IMR-90 (cell line): ENCODE data around the gene CXorf65. TPM values are rescaled to one million over a fixed set of nuclear protein-coding genes. Genes with fewer than 3 reads are reported as not detected.

Source experiments
- ATAC-seq: fragments of 200-7000 bp; cut with Tn5 transposase; 2 replicates; pipeline ENCODE4 v1.9.1; 2020; ENCODE audit warnings: low read depth, mild to moderate bottlenecking, moderate library complexity
- BruUV-seq: library from RNA; stranded (reverse); fragments of 400-500 nt; replicated peaks from 2 replicates; lab custom pipeline; 2021; lab: Mats Ljungman, UMichigan
- CTCF ChIA-PET: fragments of 300-600 bp; formaldehyde crosslinking; extraction: SDS; loops from one replicate; lab custom pipeline; 2021; ENCODE audit warnings: antibody characterized with exemption; lab: Yijun Ruan, JAX
- POLR2A ChIA-PET: fragments of 300-600 bp; sonication (Branson Sonifier 250); formaldehyde crosslinking; loops from one replicate; lab custom pipeline; 2022; ENCODE audit warnings: antibody characterized with exemption; ENCODE audit not compliant: unreplicated experiment; lab: Charles Lee
- DNase-seq: peaks from one replicate; pipeline ENCODE4 v3.0.0; 2013
- H2AFZ ChIP-seq: replicated peaks from 2 replicates; pipeline ENCODE3; 2013; ENCODE audit warnings: low read length, mild to moderate bottlenecking; ENCODE audit not compliant: poor library complexity
- H2AK5ac ChIP-seq: 2 replicates; pipeline ENCODE4 v1.6.1; 2013; ENCODE audit warnings: low read depth, low read length, inconsistent platforms
- H2AK9ac ChIP-seq: replicated peaks from 2 replicates; pipeline ENCODE3; 2013; ENCODE audit warnings: mild to moderate bottlenecking, low read depth, low read length, moderate library complexity; ENCODE audit not compliant: poor library complexity
- H2BK120ac ChIP-seq: 2 replicates; pipeline ENCODE4 v1.6.1; 2013; ENCODE audit warnings: low read depth, low read length, inconsistent platforms
- H2BK15ac ChIP-seq: 3 replicates; pipeline ENCODE4 v1.6.1; 2013; ENCODE audit warnings: low read depth, low read length, inconsistent platforms
- H2BK20ac ChIP-seq: 2 replicates; pipeline ENCODE4 v1.6.1; 2013; ENCODE audit warnings: low read depth, mild to moderate bottlenecking, inconsistent platforms, low read length, moderate library complexity
- H2BK5ac ChIP-seq: 2 replicates; pipeline ENCODE4 v1.6.1; 2013; ENCODE audit warnings: mild to moderate bottlenecking, low read depth, low read length, inconsistent platforms; ENCODE audit not compliant: poor library complexity, severe bottlenecking
- H3K14ac ChIP-seq: replicated peaks from 2 replicates; pipeline ENCODE4 v1.6.1; 2013; ENCODE audit warnings: low read depth, low read length, inconsistent platforms
- H3K18ac ChIP-seq: 2 replicates; pipeline ENCODE4 v1.6.1; 2013; ENCODE audit warnings: low read depth, low read length, control low read depth
- H3K23ac ChIP-seq: 2 replicates; pipeline ENCODE4 v1.6.1; 2013; ENCODE audit warnings: low read depth, low read length, inconsistent platforms
- H3K27ac ChIP-seq: 2 replicates; pipeline ENCODE4 v1.5.1; 2013; ENCODE audit warnings: mild to moderate bottlenecking, control low read depth, low read length; ENCODE audit not compliant: insufficient read depth
- H3K27me3 ChIP-seq: 2 replicates; pipeline ENCODE4 v1.6.1; 2013; ENCODE audit warnings: low read length; ENCODE audit not compliant: control insufficient read depth, insufficient read depth
- H3K36me3 ChIP-seq: 2 replicates; pipeline ENCODE4 v1.6.1; 2013; ENCODE audit warnings: low read length, mixed read lengths; ENCODE audit not compliant: control insufficient read depth, insufficient read depth
- H3K4ac ChIP-seq: 2 replicates; pipeline ENCODE4 v1.6.1; 2013; ENCODE audit warnings: low read depth, low read length, inconsistent platforms
- H3K4me1 ChIP-seq: 2 replicates; pipeline ENCODE4 v1.6.1; 2013; ENCODE audit warnings: low read length, mixed read lengths; ENCODE audit not compliant: control insufficient read depth, insufficient read depth
- H3K4me2 ChIP-seq: 2 replicates; pipeline ENCODE4 v1.6.1; 2013; ENCODE audit warnings: low read depth, mild to moderate bottlenecking, control low read depth, low read length, moderate library complexity
- H3K4me3 ChIP-seq: 2 replicates; pipeline ENCODE4 v1.5.1; 2013; ENCODE audit warnings: low read depth, mild to moderate bottlenecking, control low read depth, low read length, moderate library complexity; ENCODE audit not compliant: insufficient read depth
- H3K56ac ChIP-seq: 2 replicates; pipeline ENCODE4 v1.6.1; 2013; ENCODE audit warnings: low read length, inconsistent platforms; ENCODE audit not compliant: insufficient read depth; ENCODE audit errors: extremely low read depth
- H3K79me1 ChIP-seq, 2 experiments: 2 replicates each; pipeline ENCODE4 v1.6.1; 2013; ENCODE audit warnings: low read length in 2 of 2, inconsistent platforms in 1 of 2, low read depth in 1 of 2
- H3K9ac ChIP-seq: 2 replicates; pipeline ENCODE4 v1.6.1; 2013; ENCODE audit warnings: low read depth, low read length, control low read depth
- H3K9me1 ChIP-seq: 2 replicates; pipeline ENCODE4 v1.6.1; 2013; ENCODE audit warnings: low read length, inconsistent platforms; ENCODE audit not compliant: insufficient read depth
- H3K9me3 ChIP-seq: 2 replicates; pipeline ENCODE4 v1.6.1; 2013; ENCODE audit warnings: low read length; ENCODE audit not compliant: control insufficient read depth, insufficient read depth
- H4K20me1 ChIP-seq: 2 replicates; pipeline ENCODE4 v1.6.1; 2013; ENCODE audit warnings: low read length, inconsistent platforms; ENCODE audit not compliant: insufficient read depth
- H4K5ac ChIP-seq: 2 replicates; pipeline ENCODE4 v1.6.1; 2013; ENCODE audit warnings: mild to moderate bottlenecking, low read depth, low read length, control low read depth
- H4K8ac ChIP-seq, 2 experiments: 2 replicates each; pipeline ENCODE4 v1.6.1; 2013; ENCODE audit warnings: low read depth in 2 of 2, low read length in 2 of 2, control low read depth in 1 of 2, inconsistent platforms in 1 of 2
- H4K91ac ChIP-seq: 2 replicates; pipeline ENCODE4 v1.6.1; 2013; ENCODE audit warnings: low read depth, low read length, inconsistent platforms; ENCODE audit not compliant: insufficient read depth
- BHLHE40 ChIP-seq: fragments of 150-350 bp; IDR thresholded peaks from 2 replicates; pipeline ENCODE4 v1.6.1; 2016; ENCODE audit warnings: mild to moderate bottlenecking, low read depth, low read length
- CHD1 ChIP-seq: IDR thresholded peaks from 2 replicates; pipeline ENCODE4 v1.6.1; 2012; ENCODE audit warnings: low read depth, low read length, improper control_type of control experiment
- CTCF ChIP-seq: conservative IDR thresholded peaks from 2 replicates; pipeline ENCODE4 v1.5.1; 2012; ENCODE audit warnings: mild to moderate bottlenecking, low read depth, low read length, improper control_type of control experiment
- MAFK ChIP-seq: IDR thresholded peaks from 2 replicates; pipeline ENCODE4 v1.6.1; 2012; ENCODE audit warnings: low read depth, low read length, improper control_type of control experiment
- MAZ ChIP-seq: IDR thresholded peaks from 2 replicates; pipeline ENCODE4 v1.6.1; 2012; ENCODE audit warnings: low read depth, mild to moderate bottlenecking, low read length, improper control_type of control experiment, moderate library complexity, borderline replicate concordance
- RAD21 ChIP-seq: IDR thresholded peaks from 2 replicates; pipeline ENCODE4 v1.6.1; 2012; ENCODE audit warnings: low read length, improper control_type of control experiment
- SMC3 ChIP-seq: fragments of 150-350 bp; IDR thresholded peaks from 2 replicates; pipeline ENCODE4 v1.6.1; 2016; ENCODE audit warnings: low read depth, mild to moderate bottlenecking, antibody characterized with exemption, low read length, moderate library complexity
- WGBS, 2 experiments: methylation state at CpG; one replicate each; pipeline versions ENCODE4 v1.1.5 to v1.1.7; 2013; ENCODE audit warnings: missing lambda C conversion rate in 2 of 2; ENCODE audit not compliant: insufficient read length in 1 of 2; ENCODE audit errors: extremely low coverage in 2 of 2; 5-methylcytosine and 5-hydroxymethylcytosine counted together
- dilution Hi-C: fragments of 300-500 bp; cut with HindIII; formaldehyde crosslinking; loops from one replicate; pipeline ENCODE4 v1.14.3; 2018; ENCODE audit warnings: low sequenced_read_pairs; ENCODE audit not compliant: unreplicated experiment
- in situ Hi-C: fragments of 300-500 bp; cut with MboI; formaldehyde crosslinking; loops from 3 replicates; pipeline ENCODE4 v1.14.3; 2019; ENCODE audit warnings: low sequenced_read_pairs, inconsistent platforms, mixed read lengths
- intact Hi-C: fragments of 100-400 bp; cut with micrococcal nuclease; formaldehyde crosslinking; loops from 2 replicates; pipeline ENCODE4 v1.10.0; 2022
- polyA plus RNA-seq, 3 experiments: library from polyadenylated mRNA; depleted of rRNA; stranded (reverse); fragments of >200 nt; gene quantifications; 2 replicates each; pipeline ENCODE4 v1.2.3, GENCODE V29; 2012; ENCODE audit warnings: low replicate concordance in 1 of 3
- total RNA-seq: library from RNA; depleted of rRNA; stranded (reverse); fragments of >200 nt; gene quantifications from 2 replicates; pipeline ENCODE4 v1.2.3, GENCODE V29; 2012

Gene CXorf65
- total and polyA plus RNA-seq, 2 of the 4 experiments (the other 2 are of a cell fraction) = not detected

- Histone ChIP-seq H2BK15ac (no peak overlapping the region), H2BK20ac (no peak overlapping the region)
- POLR2A ChIA-PET = no interaction called here
Measured at GRCh38 chrX:71109051-71109450, 2.5 kb upstream of the CXorf65 start.

More at GRCh38 chrX:71109051-71109450, 2.5 kb upstream of the CXorf65 start:
- Histone ChIP-seq H3K9me3 (no peaks in the 10 kb centered on the region), H3K4me1 (no peaks in the 10 kb centered on the region), H2BK5ac (no peak overlapping the region), H3K4ac (no peak overlapping the region), H2AK5ac (no peak overlapping the region), H3K27ac (no peak overlapping the region), H4K5ac (no peak overlapping the region), H4K91ac (no peak overlapping the region), H3K27me3 (peaks cover 24% of the 10 kb centered on the region), H3K14ac (no peak overlapping the region), H3K36me3 (no peaks in the 10 kb centered on the region), H3K9me1 (no peaks in the 10 kb centered on the region), H4K20me1 (no peaks in the 10 kb centered on the region), H3K79me1 (no peaks in the 10 kb centered on the region), H3K18ac (no peak overlapping the region), H3K56ac (no peak overlapping the region), H3K4me2 (no peak overlapping the region), H2AFZ (no peak overlapping the region), H2AK9ac (no peak overlapping the region), H2BK120ac (no peak overlapping the region), H4K8ac (no peak overlapping the region), H3K9ac (no peak overlapping the region), H3K4me3 (no peak overlapping the region), H3K23ac (no peak overlapping the region)
- ATAC-seq = no peak
- intact Hi-C loops (no loop called here), in situ Hi-C loops (no loop called here), dilution Hi-C loops (no loop called here)
- no peak for TF ChIP-seq BHLHE40
- no peak for TF ChIP-seq CHD1
- TF ChIP-seq CTCF = no peak
- TF ChIP-seq RAD21 = no peak
- no peak for TF ChIP-seq MAZ
- TF ChIP-seq SMC3 = no peak
- no peak for TF ChIP-seq MAFK
- 100% methylated on average over 1 of the region's 6 CpGs; no CpG with 5 or more reads in 1 of the 2 experiments for WGBS, 2 experiments
- no TSS peak for BruUV-seq
- CTCF ChIA-PET = no interaction called here
- no peak for DNase-seq
